ENCODE data around the gene ATXN7L1. TPM values are rescaled to one million over a fixed set of nuclear protein-coding genes. Genes with fewer than 3 reads are reported as not detected.

Gene ATXN7L1
- total RNA-seq, 1 experiment from 2014 or later, result 14.6 TPM

DNA sequence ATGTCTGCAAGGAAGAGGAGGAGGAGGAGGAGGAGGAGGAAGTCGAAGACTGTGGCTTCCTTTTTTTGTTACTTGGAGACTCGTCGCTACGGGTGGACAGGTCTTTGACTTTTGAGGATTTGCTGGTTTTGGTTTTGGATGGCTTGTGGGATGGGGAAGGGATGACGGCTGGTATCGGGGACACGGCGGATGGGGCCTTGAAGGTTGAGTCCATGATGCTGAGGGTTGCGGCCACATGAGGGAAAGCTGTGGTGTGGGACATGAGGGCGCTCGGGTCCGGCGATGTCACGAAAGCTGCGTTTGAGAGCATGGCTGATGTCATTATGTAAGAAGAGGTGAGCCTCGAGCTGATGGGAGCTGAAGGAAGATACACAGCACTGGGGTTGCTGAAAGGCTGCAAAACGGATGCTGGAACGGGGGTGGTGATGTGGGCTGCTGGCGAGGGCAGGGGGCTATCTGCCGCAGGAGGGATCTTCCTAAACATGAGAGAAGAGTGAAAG is 262.0 kb downstream of the ATXN7L1 start:
- CTCF ChIA-PET, result no interaction called here
- intact Hi-C loops (cut with micrococcal nuclease; ENCODE audit: unreplicated experiment), result no loop called here

DNA sequence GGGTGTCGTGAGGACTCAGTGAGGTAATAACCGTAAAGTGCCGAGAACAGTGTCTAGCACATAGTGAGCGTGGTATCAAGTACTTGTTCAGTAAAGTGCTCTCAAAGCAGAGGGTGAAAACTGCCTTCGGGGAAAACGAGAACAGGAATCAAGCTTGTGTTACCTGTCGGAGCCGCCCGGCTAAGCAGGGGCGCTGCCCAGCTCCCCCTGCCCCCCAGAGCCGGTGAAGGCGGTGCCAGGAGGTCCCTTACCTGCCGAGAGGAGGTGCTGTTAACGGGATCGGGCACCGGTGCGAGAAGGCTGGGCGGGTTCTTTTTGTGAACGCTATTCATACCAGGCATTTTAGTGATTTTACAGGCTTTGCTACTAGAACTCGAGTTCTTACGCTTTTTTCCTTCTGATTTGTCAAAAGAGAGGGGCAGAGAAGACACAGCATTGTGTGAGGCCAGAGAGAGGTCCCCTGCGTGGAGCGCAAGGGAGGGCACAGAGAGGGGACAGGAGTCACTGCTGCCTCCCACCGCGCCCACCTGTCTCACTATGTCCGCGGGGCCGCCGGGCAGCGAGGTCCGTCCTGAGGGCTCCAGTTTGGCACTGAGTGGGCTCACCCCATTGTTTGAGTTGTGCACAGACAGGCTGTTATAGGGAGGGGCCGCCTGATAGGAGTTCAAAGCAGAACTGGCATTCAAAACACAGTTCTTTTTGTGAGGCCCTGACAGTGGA is 262.6 kb downstream of the ATXN7L1 start:
- Histone ChIP-seq H3K4me3 (no peak overlapping the region), H3F3A (ENCODE audit: insufficient read depth, low read depth) (no peaks in the 10 kb centered on the region), H3K9me3 (ENCODE audit: insufficient read depth, low read depth) (no peaks in the 10 kb centered on the region), H3K4me2 (no peak overlapping the region), H2AFZ (no peak overlapping the region), H3K79me2 (ENCODE audit: low read depth) (no peaks in the 10 kb centered on the region), H3K4me1 (replicated peaks; ENCODE audit: insufficient read depth) (no peaks in the 10 kb centered on the region), H3K36me3 (ENCODE audit: low read depth) (no peaks in the 10 kb centered on the region), H3K27me3 (ENCODE audit: insufficient read depth, low read depth) (no peaks in the 10 kb centered on the region), H4K20me1 (ENCODE audit: insufficient read depth) (no peaks in the 10 kb centered on the region), H3K9me2 (ENCODE audit: insufficient read depth) (no peaks in the 10 kb centered on the region), H3K27ac (no peak overlapping the region)
- no peak for DNase-seq
- POLR2A ChIA-PET (ENCODE audit: unreplicated experiment), result no interaction called here
- TF ChIP-seq EZH2 (IDR thresholded peaks at IDR 0.05; ENCODE audit: low read depth), result no peak
- TF ChIP-seq, protein P1, sequence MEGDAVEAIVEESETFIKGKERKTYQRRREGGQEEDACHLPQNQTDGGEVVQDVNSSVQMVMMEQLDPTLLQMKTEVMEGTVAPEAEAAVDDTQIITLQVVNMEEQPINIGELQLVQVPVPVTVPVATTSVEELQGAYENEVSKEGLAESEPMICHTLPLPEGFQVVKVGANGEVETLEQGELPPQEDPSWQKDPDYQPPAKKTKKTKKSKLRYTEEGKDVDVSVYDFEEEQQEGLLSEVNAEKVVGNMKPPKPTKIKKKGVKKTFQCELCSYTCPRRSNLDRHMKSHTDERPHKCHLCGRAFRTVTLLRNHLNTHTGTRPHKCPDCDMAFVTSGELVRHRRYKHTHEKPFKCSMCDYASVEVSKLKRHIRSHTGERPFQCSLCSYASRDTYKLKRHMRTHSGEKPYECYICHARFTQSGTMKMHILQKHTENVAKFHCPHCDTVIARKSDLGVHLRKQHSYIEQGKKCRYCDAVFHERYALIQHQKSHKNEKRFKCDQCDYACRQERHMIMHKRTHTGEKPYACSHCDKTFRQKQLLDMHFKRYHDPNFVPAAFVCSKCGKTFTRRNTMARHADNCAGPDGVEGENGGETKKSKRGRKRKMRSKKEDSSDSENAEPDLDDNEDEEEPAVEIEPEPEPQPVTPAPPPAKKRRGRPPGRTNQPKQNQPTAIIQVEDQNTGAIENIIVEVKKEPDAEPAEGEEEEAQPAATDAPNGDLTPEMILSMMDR (conservative IDR thresholded peaks at IDR 0.05), result no peak
- intact Hi-C loops (cut with micrococcal nuclease; ENCODE audit: unreplicated experiment), result no loop called here
- no TSS peak for BruUV-seq (replicated peaks)
- CTCF ChIA-PET, result no interaction called here

More for the DNA sequence above, 262.0 kb downstream of the ATXN7L1 start:
- no peaks in the 10 kb centered on the region for H3K4me1 ChIP-seq (replicated peaks; ENCODE audit: insufficient read depth)
- no peak for TF ChIP-seq EZH2 (IDR thresholded peaks at IDR 0.05; ENCODE audit: low read depth)
- TF ChIP-seq, protein P1 (conservative IDR thresholded peaks at IDR 0.05), result no peak
- H3K36me3 ChIP-seq (ENCODE audit: low read depth), result no peaks in the 10 kb centered on the region
- no TSS peak for BruUV-seq (replicated peaks)
- no peaks in the 10 kb centered on the region for H3K9me2 ChIP-seq (ENCODE audit: insufficient read depth)
- H3K27ac ChIP-seq, result no peak overlapping the region
- POLR2A ChIA-PET (ENCODE audit: unreplicated experiment), result no interaction called here
- no peaks in the 10 kb centered on the region for H3K9me3 ChIP-seq (ENCODE audit: insufficient read depth, low read depth)
- no peaks in the 10 kb centered on the region for H3F3A ChIP-seq (ENCODE audit: insufficient read depth, low read depth)
- H3K79me2 ChIP-seq (ENCODE audit: low read depth), result no peaks in the 10 kb centered on the region
- no peaks in the 10 kb centered on the region for H3K27me3 ChIP-seq (ENCODE audit: insufficient read depth, low read depth)
- H2AFZ ChIP-seq, result no peak overlapping the region
- no peak overlapping the region for H3K4me3 ChIP-seq
- no peaks in the 10 kb centered on the region for H4K20me1 ChIP-seq (ENCODE audit: insufficient read depth)
- no peak overlapping the region for H3K4me2 ChIP-seq
- DNase-seq, result no peak

DNA sequence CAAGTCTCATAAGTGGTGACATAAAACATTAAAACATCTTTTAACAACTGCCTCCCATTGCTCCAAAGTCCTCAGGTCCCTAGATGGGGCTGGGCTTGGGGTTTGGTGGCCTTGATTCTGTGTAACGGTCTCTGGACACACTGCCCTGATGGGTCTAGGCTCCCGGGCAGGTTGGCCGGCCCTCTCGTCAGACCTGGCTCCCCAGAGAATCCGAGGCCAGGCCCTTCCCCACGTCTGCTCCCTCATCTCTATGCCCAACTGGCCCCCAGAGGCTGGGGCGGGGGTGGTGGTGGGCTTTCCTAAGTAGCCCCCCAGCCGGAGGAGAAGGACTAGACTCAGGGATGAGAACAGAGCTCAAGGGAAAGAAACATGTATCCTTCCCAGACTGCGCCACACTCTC is 263.6 kb downstream of the ATXN7L1 start:
- H3K27me3 ChIP-seq (ENCODE audit: insufficient read depth, low read depth), result no peaks in the 10 kb centered on the region
- CTCF ChIA-PET, result no interaction called here
- TF ChIP-seq, protein P1 (conservative IDR thresholded peaks at IDR 0.05), result no peak
- no peak for TF ChIP-seq EZH2 (IDR thresholded peaks at IDR 0.05; ENCODE audit: low read depth)
- no peaks in the 10 kb centered on the region for H3K36me3 ChIP-seq (ENCODE audit: low read depth)
- H3K27ac ChIP-seq, result no peak overlapping the region
- no peaks in the 10 kb centered on the region for H3K79me2 ChIP-seq (ENCODE audit: low read depth)
- H3K4me2 ChIP-seq, result no peak overlapping the region
- H3K9me2 ChIP-seq (ENCODE audit: insufficient read depth), result no peaks in the 10 kb centered on the region
- H3K4me3 ChIP-seq, result no peak overlapping the region
- DNase-seq, result no peak
- no peaks in the 10 kb centered on the region for H3K4me1 ChIP-seq (replicated peaks; ENCODE audit: insufficient read depth)
- H4K20me1 ChIP-seq (ENCODE audit: insufficient read depth), result no peaks in the 10 kb centered on the region
- POLR2A ChIA-PET (ENCODE audit: unreplicated experiment), result interaction anchor here (0.6 kb wide), 1 partner anchor 36 kb away, joined by 7 read pairs; no protein-coding TSS in a partner anchor
- intact Hi-C loops (cut with micrococcal nuclease; ENCODE audit: unreplicated experiment), result no loop called here
- H3K9me3 ChIP-seq (ENCODE audit: insufficient read depth, low read depth), result no peaks in the 10 kb centered on the region
- H2AFZ ChIP-seq, result no peak overlapping the region
- H3F3A ChIP-seq (ENCODE audit: insufficient read depth, low read depth), result no peaks in the 10 kb centered on the region
- no TSS peak for BruUV-seq (replicated peaks)
